ENCODE results near the gene OR7G1. TPM values are rescaled to one million over a fixed set of nuclear protein-coding genes. Genes with fewer than 3 reads are reported as not detected.

Gene OR7G1
- total and polyA plus RNA-seq, 2 donors (not counting 1 experiment from before 2014, with no cell fraction given): not detected

- Histone ChIP-seq H4K20me1 (ENCODE audit: control insufficient read depth, extremely low read depth, insufficient read depth, low read length) (no peaks in the 10 kb centered on the region), H3K4me1 (ENCODE audit: control insufficient read depth, extremely low read depth, insufficient read depth, low read length) (no peaks in the 10 kb centered on the region), H3K4me3 (replicated peaks in 1 of 4; ENCODE audit: control extremely low read depth in 1 of 4, insufficient read depth in 1 of 4, low read depth in 3 of 4, low read length in 4 of 4) (no peak overlapping the region), H3K79me2 (ENCODE audit: control insufficient read depth, insufficient read depth, low read length) (peaks cover 64% of the 10 kb centered on the region), H3K9ac (ENCODE audit: insufficient read depth, low read length) (no peak overlapping the region), H2AFZ (ENCODE audit: low read length) (no peak overlapping the region), H3K27me3 (ENCODE audit: control insufficient read depth, insufficient read depth, low read length) (no peaks in the 10 kb centered on the region), H3K27ac (ENCODE audit: insufficient read depth, low read length) (no peak overlapping the region), H3K4me2 (ENCODE audit: extremely low read depth, insufficient read depth, low read length) (no peak overlapping the region), H3K36me3 (ENCODE audit: control insufficient read depth, insufficient read depth, low read length) (peaks cover 2% of the 10 kb centered on the region), H3K9me3 (ENCODE audit: control insufficient read depth, insufficient read depth, low read depth, low read length) (no peaks in the 10 kb centered on the region)
- TF ChIP-seq EZH2 (IDR thresholded peaks at IDR 0.05; ENCODE audit: low read length, missing control alignments) (no peak), CTCF (conservative IDR thresholded peaks at IDR 0.05 in 1 of 2, IDR thresholded peaks at IDR 0.05 in 1 of 2; ENCODE audit: low read depth in 1 of 2, low read length in 2 of 2) (no peak)
- DNase-seq (ENCODE audit: low read depth in 2 of 2): no peak
These were observed 35.8 kb upstream of the OR7G1 start for GRCh38 chr19:9151367-9151766.

DNA sequence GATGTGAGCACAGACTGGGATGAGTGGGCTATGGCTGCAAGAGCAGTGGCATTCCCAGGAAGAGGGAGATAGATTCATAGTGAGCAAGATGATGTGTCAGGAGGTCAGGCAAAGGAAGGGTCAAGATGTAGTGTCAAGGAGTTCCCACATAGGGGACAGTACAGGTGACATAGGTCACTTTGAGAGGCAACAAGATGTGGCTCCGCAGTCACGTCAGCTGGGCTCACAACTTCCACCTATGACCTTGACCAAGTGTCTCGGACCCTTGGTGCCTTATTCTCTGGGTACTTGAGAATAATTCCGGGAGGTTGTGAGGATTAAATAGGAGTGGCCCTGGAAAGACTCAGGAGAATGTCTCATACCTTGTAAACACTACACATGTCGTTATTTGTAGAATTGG lies 35.1 kb upstream of the OR7G1 start:
- no peak overlapping the region for H3K4me3 ChIP-seq (replicated peaks in 1 of 4; ENCODE audit: control extremely low read depth in 1 of 4, insufficient read depth in 1 of 4, low read depth in 3 of 4, low read length in 4 of 4)
- no peak overlapping the region for H3K4me2 ChIP-seq (ENCODE audit: extremely low read depth, insufficient read depth, low read length)
- H3K36me3 ChIP-seq (ENCODE audit: control insufficient read depth, insufficient read depth, low read length): peaks cover 2% of the 10 kb centered on the region
- no peaks in the 10 kb centered on the region for H4K20me1 ChIP-seq (ENCODE audit: control insufficient read depth, extremely low read depth, insufficient read depth, low read length)
- H3K79me2 ChIP-seq (ENCODE audit: control insufficient read depth, insufficient read depth, low read length): peaks cover 66% of the 10 kb centered on the region
- no peaks in the 10 kb centered on the region for H3K9me3 ChIP-seq (ENCODE audit: control insufficient read depth, insufficient read depth, low read depth, low read length)
- no peaks in the 10 kb centered on the region for H3K27me3 ChIP-seq (ENCODE audit: control insufficient read depth, insufficient read depth, low read length)
- no peak overlapping the region for H3K9ac ChIP-seq (ENCODE audit: insufficient read depth, low read length)
- H2AFZ ChIP-seq (ENCODE audit: low read length): no peak overlapping the region
- H3K27ac ChIP-seq (ENCODE audit: insufficient read depth, low read length): no peak overlapping the region
- no peak for TF ChIP-seq EZH2 (IDR thresholded peaks at IDR 0.05; ENCODE audit: low read length, missing control alignments)
- no peak for TF ChIP-seq CTCF (conservative IDR thresholded peaks at IDR 0.05 in 1 of 2, IDR thresholded peaks at IDR 0.05 in 1 of 2; ENCODE audit: low read depth in 1 of 2, low read length in 2 of 2)
- DNase-seq (ENCODE audit: low read depth in 2 of 2): no peak
- H3K4me1 ChIP-seq (ENCODE audit: control insufficient read depth, extremely low read depth, insufficient read depth, low read length): no peaks in the 10 kb centered on the region

DNA sequence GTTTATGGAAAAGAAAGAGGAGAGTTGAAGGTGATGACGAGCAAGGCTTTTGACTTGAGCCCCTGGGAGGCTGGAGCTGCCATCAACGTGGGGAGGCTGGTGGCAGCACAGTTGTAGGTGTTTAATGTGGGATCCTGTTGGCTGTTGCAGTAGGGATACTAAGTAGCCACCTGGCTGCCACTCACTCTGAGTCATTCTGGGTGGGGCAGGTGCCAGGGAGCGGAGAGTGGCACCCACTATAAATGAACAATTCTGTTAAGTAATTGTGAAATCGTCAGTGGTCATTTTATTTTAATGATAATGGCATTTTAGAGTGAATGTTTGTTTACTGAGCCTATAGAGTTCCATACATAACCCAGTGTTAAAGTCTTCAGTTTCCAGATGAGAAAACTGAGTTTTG lies 34.4 kb upstream of the OR7G1 start:
- H3K79me2 ChIP-seq (ENCODE audit: control insufficient read depth, insufficient read depth, low read length): peaks cover 69% of the 10 kb centered on the region
- H3K9ac ChIP-seq (ENCODE audit: insufficient read depth, low read length): no peak overlapping the region
- peaks cover 2% of the 10 kb centered on the region for H3K36me3 ChIP-seq (ENCODE audit: control insufficient read depth, insufficient read depth, low read length)
- no peaks in the 10 kb centered on the region for H3K4me1 ChIP-seq (ENCODE audit: control insufficient read depth, extremely low read depth, insufficient read depth, low read length)
- H3K4me3 ChIP-seq (replicated peaks in 1 of 4; ENCODE audit: control extremely low read depth in 1 of 4, insufficient read depth in 1 of 4, low read depth in 3 of 4, low read length in 4 of 4): no peak overlapping the region
- no peak overlapping the region for H2AFZ ChIP-seq (ENCODE audit: low read length)
- H3K9me3 ChIP-seq (ENCODE audit: control insufficient read depth, insufficient read depth, low read depth, low read length): no peaks in the 10 kb centered on the region
- TF ChIP-seq CTCF (conservative IDR thresholded peaks at IDR 0.05 in 1 of 2, IDR thresholded peaks at IDR 0.05 in 1 of 2; ENCODE audit: low read depth in 1 of 2, low read length in 2 of 2) (no peak), EZH2 (IDR thresholded peaks at IDR 0.05; ENCODE audit: low read length, missing control alignments) (no peak)
- H4K20me1 ChIP-seq (ENCODE audit: control insufficient read depth, extremely low read depth, insufficient read depth, low read length): no peaks in the 10 kb centered on the region
- H3K4me2 ChIP-seq (ENCODE audit: extremely low read depth, insufficient read depth, low read length): no peak overlapping the region
- no peak for DNase-seq (ENCODE audit: low read depth in 2 of 2)
- no peak overlapping the region for H3K27ac ChIP-seq (ENCODE audit: insufficient read depth, low read length)
- H3K27me3 ChIP-seq (ENCODE audit: control insufficient read depth, insufficient read depth, low read length): no peaks in the 10 kb centered on the region

Measured in fibroblast of lung (primary cell).